HUES64 (cell line): Measurements from ENCODE around the gene DMC1.

Source experiments
- H3K27ac ChIP-seq: 2 replicates; pipeline ENCODE4 v1.7.0; 2013; ENCODE audit warnings: low read depth, low read length, inconsistent platforms
- H3K27me3 ChIP-seq: 2 replicates; pipeline ENCODE4 v1.6.1; 2013; ENCODE audit warnings: mild to moderate bottlenecking, low read length; ENCODE audit not compliant: insufficient read depth
- H3K36me3 ChIP-seq: 2 replicates; pipeline ENCODE4 v1.6.1; 2013; ENCODE audit warnings: mild to moderate bottlenecking, low read length; ENCODE audit not compliant: insufficient read depth
- H3K4me1 ChIP-seq: 2 replicates; pipeline ENCODE4 v1.6.1; 2013; ENCODE audit warnings: mild to moderate bottlenecking, low read length, moderate library complexity; ENCODE audit not compliant: insufficient read depth
- H3K4me3 ChIP-seq: 2 replicates; pipeline ENCODE4 v1.5.1; 2013; ENCODE audit warnings: mild to moderate bottlenecking, low read length, moderate library complexity
- H3K9ac ChIP-seq: 2 replicates; pipeline ENCODE4 v1.6.1; 2013; ENCODE audit warnings: mild to moderate bottlenecking, low read depth, low read length
- H3K9me3 ChIP-seq: 2 replicates; pipeline ENCODE4 v1.6.1; 2013; ENCODE audit warnings: low read depth, low read length; ENCODE audit not compliant: insufficient read depth
- whole genome bisulfite sequencing: fragments of 150-250, 120-280 bp; methylation state at CpG from one replicate; pipeline ENCODE4 v1.1.7; 2013; ENCODE audit warnings: missing lambda C conversion rate; 5-methylcytosine and 5-hydroxymethylcytosine counted together

DMC1 gene

GRCh38 chr22:38494939-38495338, 75.0 kb downstream of the DMC1 start:
- Histone ChIP-seq H3K36me3 (peaks cover 98% of the 10 kb centered on the region), H3K9me3 (no peaks in the 10 kb centered on the region), H3K9ac (no peak overlapping the region), H3K4me3 (no peak overlapping the region), H3K27ac (no peak overlapping the region), H3K27me3 (no peaks in the 10 kb centered on the region), H3K4me1 (peaks cover 18% of the 10 kb centered on the region; the same call in 1 of the 2 replicates)
- WGBS = 96% methylated on average over 12 of the region's 12 CpGs

DNA sequence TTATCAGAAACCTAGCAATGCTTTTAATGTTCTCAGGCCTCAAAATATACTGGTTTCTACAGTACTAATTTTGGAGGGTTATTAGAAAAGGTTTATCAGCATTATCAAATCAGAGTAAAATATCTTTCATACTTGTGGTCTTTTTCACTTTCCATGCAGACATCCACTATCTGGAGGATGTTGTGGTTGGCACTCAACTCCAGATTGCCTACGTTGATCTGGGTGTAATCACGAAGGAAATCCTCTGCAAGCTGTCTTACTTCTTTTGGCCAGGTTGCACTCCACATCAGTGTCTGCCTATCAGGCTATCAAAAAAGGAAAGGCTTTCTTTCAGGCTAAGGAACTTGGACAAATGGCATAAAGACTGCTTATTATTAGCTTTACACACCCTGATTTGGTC, 75.5 kb downstream of the DMC1 start:
- no peaks in the 10 kb centered on the region for H3K27me3 ChIP-seq
- H3K4me3 ChIP-seq = no peak overlapping the region
- no peak overlapping the region for H3K9ac ChIP-seq
- H3K9me3 ChIP-seq = no peaks in the 10 kb centered on the region
- WGBS = 94% methylated on average over 2 of the region's 2 CpGs
- H3K4me1 ChIP-seq = peaks cover 22% of the 10 kb centered on the region; the same call in 1 of the 2 replicates
- peaks cover 98% of the 10 kb centered on the region for H3K36me3 ChIP-seq
- no peak overlapping the region for H3K27ac ChIP-seq

DNA sequence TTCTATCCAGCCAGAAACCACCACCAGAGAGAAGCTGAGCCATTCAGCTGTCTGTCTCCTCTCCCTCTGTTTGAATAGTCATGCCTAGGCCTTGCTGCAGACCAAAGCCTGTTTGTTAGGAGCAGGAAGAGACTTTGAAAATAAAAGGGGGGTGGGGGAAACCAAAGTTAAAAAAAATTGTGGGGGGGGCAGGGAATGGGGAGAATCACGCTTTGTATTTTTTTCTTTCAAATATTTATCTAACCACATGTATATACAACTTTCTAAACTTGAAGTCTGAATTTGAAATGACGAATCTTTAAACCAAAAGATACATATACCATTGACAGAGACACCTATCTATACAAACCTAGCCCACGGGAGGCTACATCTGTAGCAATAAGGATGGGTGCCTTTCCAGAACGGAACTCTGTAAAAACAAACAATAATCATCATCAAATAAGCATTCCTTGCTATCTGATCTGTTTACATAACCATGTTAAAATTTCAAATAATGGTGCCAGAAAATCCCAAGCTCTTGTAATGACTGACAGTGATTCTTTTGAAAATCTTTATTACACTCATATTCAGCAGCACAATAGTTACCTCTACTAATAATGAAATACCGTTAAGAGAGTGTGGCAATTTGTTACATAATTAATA, 78.2 kb downstream of the DMC1 start:
- H3K9me3 ChIP-seq = no peaks in the 10 kb centered on the region
- peaks cover 23% of the 10 kb centered on the region; the same call in 1 of the 2 replicates for H3K4me1 ChIP-seq
- no peak overlapping the region for H3K4me3 ChIP-seq
- H3K27ac ChIP-seq = no peak overlapping the region
- H3K27me3 ChIP-seq = no peaks in the 10 kb centered on the region
- peaks cover 97% of the 10 kb centered on the region for H3K36me3 ChIP-seq
- no peak overlapping the region for H3K9ac ChIP-seq
- WGBS = 92% methylated on average over 3 of the region's 5 CpGs

- H3K4me1 ChIP-seq = peaks cover 23% of the 10 kb centered on the region; the same call in 1 of the 2 replicates
Observed at GRCh38 chr22:38490915-38491314, 79.1 kb downstream of the DMC1 start.

GRCh38 chr22:38490475-38490874, 79.5 kb downstream of the DMC1 start:
- 97% methylated on average over 2 of the region's 2 CpGs for WGBS
- no peaks in the 10 kb centered on the region for H3K27me3 ChIP-seq
- H3K9ac ChIP-seq = no peak overlapping the region
- no peak overlapping the region for H3K4me3 ChIP-seq
- no peaks in the 10 kb centered on the region for H3K9me3 ChIP-seq
- H3K4me1 ChIP-seq = peaks cover 23% of the 10 kb centered on the region; the same call in 1 of the 2 replicates
- H3K36me3 ChIP-seq = peaks cover 97% of the 10 kb centered on the region
- H3K27ac ChIP-seq = peak overlapping the region; percentile 6

More at GRCh38 chr22:38490915-38491314, 79.1 kb downstream of the DMC1 start:
- Histone ChIP-seq H3K9me3 (no peaks in the 10 kb centered on the region), H3K27me3 (no peaks in the 10 kb centered on the region), H3K36me3 (peaks cover 97% of the 10 kb centered on the region), H3K9ac (no peak overlapping the region), H3K4me3 (no peak overlapping the region), H3K27ac (peak overlapping the region; percentile 6)
- WGBS = 88% methylated on average over 1 of the region's 1 CpG

GRCh38 chr22:38489561-38490145, 80.3 kb downstream of the DMC1 start:
- Histone ChIP-seq H3K9me3 (no peaks in the 10 kb centered on the region), H3K36me3 (peaks cover 98% of the 10 kb centered on the region), H3K27ac (peak overlapping the region; percentile 6), H3K9ac (no peak overlapping the region), H3K27me3 (no peaks in the 10 kb centered on the region), H3K4me3 (no peak overlapping the region), H3K4me1 (peaks cover 23% of the 10 kb centered on the region)
- 89% methylated on average over 7 of the region's 7 CpGs for WGBS

DNA sequence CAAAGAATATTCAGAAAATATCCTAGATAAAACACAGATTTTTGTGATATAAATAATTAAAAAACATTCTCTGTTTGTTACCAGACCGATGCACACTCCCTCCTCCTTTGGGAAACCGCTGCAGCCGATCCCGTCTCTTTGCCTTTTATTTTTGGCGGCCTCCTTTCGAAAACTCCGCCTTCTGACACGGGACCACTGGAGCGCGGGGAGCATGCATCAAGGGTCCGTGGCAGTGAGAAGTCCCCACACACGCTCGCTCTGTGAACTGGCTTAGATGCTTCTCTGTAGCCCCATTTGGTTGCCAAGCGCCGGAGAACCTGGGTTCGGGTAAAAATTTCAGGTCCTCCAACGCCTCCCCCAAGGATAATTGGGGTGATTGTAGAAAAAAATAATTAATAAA, 80.8 kb downstream of the DMC1 start:
- WGBS = 96% methylated on average over 16 of the region's 17 CpGs
- H3K36me3 ChIP-seq = peaks cover 98% of the 10 kb centered on the region
- H3K9ac ChIP-seq = no peak overlapping the region
- no peak overlapping the region for H3K4me3 ChIP-seq
- no peaks in the 10 kb centered on the region for H3K27me3 ChIP-seq
- peaks cover 23% of the 10 kb centered on the region for H3K4me1 ChIP-seq
- H3K9me3 ChIP-seq = no peaks in the 10 kb centered on the region
- H3K27ac ChIP-seq = no peak overlapping the region

- Histone ChIP-seq H3K4me1 (peaks cover 20% of the 10 kb centered on the region), H3K9ac (no peak overlapping the region), H3K9me3 (no peaks in the 10 kb centered on the region), H3K36me3 (peaks cover 98% of the 10 kb centered on the region), H3K27ac (no peak overlapping the region), H3K4me3 (no peak overlapping the region), H3K27me3 (no peaks in the 10 kb centered on the region)
- WGBS = 96% methylated on average over 6 of the region's 6 CpGs
Observed at GRCh38 chr22:38487946-38488345, 82.0 kb downstream of the DMC1 start.

DNA sequence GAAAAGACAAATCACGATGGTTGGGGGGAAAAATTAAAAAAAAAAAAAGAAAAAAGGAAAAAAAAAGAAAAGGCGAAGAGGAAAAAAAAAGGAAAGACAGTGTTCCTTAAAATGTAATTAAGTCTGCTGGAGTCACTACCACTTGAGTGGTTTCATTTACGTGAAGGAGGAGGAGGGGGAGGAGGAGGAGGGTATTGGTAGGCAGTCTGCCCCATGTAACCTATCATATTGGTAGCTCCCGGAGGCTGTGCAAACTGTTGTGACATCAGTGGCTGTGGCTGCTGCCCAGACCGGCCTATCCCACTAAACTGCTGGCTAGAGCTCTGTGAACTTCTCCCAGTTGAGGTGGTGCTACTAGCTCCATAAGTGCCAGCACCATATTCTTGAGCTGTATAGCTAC, 84.2 kb downstream of the DMC1 start:
- no peak overlapping the region for H3K4me3 ChIP-seq
- peaks cover 12% of the 10 kb centered on the region for H3K4me1 ChIP-seq
- H3K27ac ChIP-seq = no peak overlapping the region
- H3K9me3 ChIP-seq = no peaks in the 10 kb centered on the region
- H3K27me3 ChIP-seq = no peaks in the 10 kb centered on the region
- H3K36me3 ChIP-seq = peaks cover 98% of the 10 kb centered on the region
- 91% methylated on average over 5 of the region's 5 CpGs for WGBS
- no peak overlapping the region for H3K9ac ChIP-seq

GRCh38 chr22:38484244-38484643, 85.7 kb downstream of the DMC1 start:
- Histone ChIP-seq H3K27ac (no peak overlapping the region), H3K27me3 (no peaks in the 10 kb centered on the region), H3K4me1 (no peaks in the 10 kb centered on the region; the same call in 1 of the 2 replicates), H3K4me3 (no peak overlapping the region), H3K36me3 (peaks cover 92% of the 10 kb centered on the region), H3K9me3 (no peaks in the 10 kb centered on the region), H3K9ac (no peak overlapping the region)
- WGBS = 96% methylated on average over 1 of the region's 1 CpG

- no peaks in the 10 kb centered on the region for H3K27me3 ChIP-seq
- no peaks in the 10 kb centered on the region; the same call in 1 of the 2 replicates for H3K4me1 ChIP-seq
- H3K9me3 ChIP-seq = no peaks in the 10 kb centered on the region
- 94% methylated on average over 6 of the region's 6 CpGs for WGBS
- peaks cover 80% of the 10 kb centered on the region for H3K36me3 ChIP-seq
- no peak overlapping the region for H3K9ac ChIP-seq
- no peak overlapping the region for H3K4me3 ChIP-seq
- H3K27ac ChIP-seq = no peak overlapping the region
Observed at GRCh38 chr22:38482662-38483308, 87.2 kb downstream of the DMC1 start.
